LNCaP clone FGC (cell line): ENCODE results near the gene WDFY2.
A peak's percentile ranks its signal among the peaks of the same experiment; 100 is the strongest.

ENCODE experiments used
- DNase-seq: peaks from one replicate; pipeline ENCODE4 v3.0.0-alpha.2; 2011; ENCODE audit warnings: low read depth
- H3K4me3 ChIP-seq: 2 replicates; pipeline ENCODE4 v1.5.1; 2011; ENCODE audit warnings: mild to moderate bottlenecking, low read depth, low read length, control low read depth
- CTCF ChIP-seq: IDR thresholded peaks from 2 replicates; pipeline ENCODE4 v1.5.1; 2012; ENCODE audit warnings: mild to moderate bottlenecking; ENCODE audit not compliant: control insufficient read depth, insufficient read depth; ENCODE audit errors: extremely low read depth

The WDFY2 gene

GRCh38 chr13:51737609-51738008 lies 153.3 kb downstream of the WDFY2 start:
- TF ChIP-seq CTCF, result no peak
- no peak overlapping the region for H3K4me3 ChIP-seq
- DNase-seq, result no peak

- TF ChIP-seq CTCF, result no peak
- no peak overlapping the region for H3K4me3 ChIP-seq
- DNase-seq, result no peak
These were observed 154.1 kb downstream of the WDFY2 start for GRCh38 chr13:51738226-51738905.

- no peak overlapping the region for H3K4me3 ChIP-seq
- no peak for TF ChIP-seq CTCF
- DNase-seq, result peak; percentile 31
These were observed 154.9 kb downstream of the WDFY2 start for GRCh38 chr13:51739027-51739764.

GRCh38 chr13:51740698-51741097 lies 156.4 kb downstream of the WDFY2 start:
- no peak overlapping the region for H3K4me3 ChIP-seq
- TF ChIP-seq CTCF, result no peak
- DNase-seq, result no peak

- H3K4me3 ChIP-seq, result no peak overlapping the region
- no peak for DNase-seq
- no peak for TF ChIP-seq CTCF
These were observed 157.8 kb downstream of the WDFY2 start for GRCh38 chr13:51742031-51742430.

- no peak for DNase-seq
- no peak overlapping the region for H3K4me3 ChIP-seq
- no peak for TF ChIP-seq CTCF
These were observed 158.3 kb downstream of the WDFY2 start for GRCh38 chr13:51742611-51743010.
